Retina (tissue), 1 donor: ENCODE data around the gene INVS.
A peak's percentile ranks its signal among the peaks of the same experiment; 100 is the strongest.
"Not testable (repeated sequence)": the region's sequence is repeated elsewhere in the genome, so short reads cannot be mapped to it uniquely, and the experiment has no call there.

Experiments used
- DNase-seq: peaks from one replicate; pipeline ENCODE4 v3.0.0-alpha.2; 2016

The INVS gene

GRCh38 chr9:100129772-100130171, 30.7 kb downstream of the INVS start:
- no peak for DNase-seq

GRCh38 chr9:100131216-100131615, 32.2 kb downstream of the INVS start:
- no peak for DNase-seq

- no peak for DNase-seq
Observed at GRCh38 chr9:100131875-100132430, 32.9 kb downstream of the INVS start.

- DNase-seq, result no peak
Observed at GRCh38 chr9:100134731-100135130, 35.7 kb downstream of the INVS start.

GRCh38 chr9:100136799-100137198, 37.8 kb downstream of the INVS start:
- not testable (repeated sequence) for DNase-seq

GRCh38 chr9:100140303-100140702, 41.3 kb downstream of the INVS start:
- not testable (repeated sequence) for DNase-seq

GRCh38 chr9:100141862-100142261, 42.8 kb downstream of the INVS start:
- DNase-seq, result not testable (repeated sequence)

GRCh38 chr9:100145167-100145934, 46.3 kb downstream of the INVS start:
- not testable (repeated sequence) for DNase-seq

- not testable (repeated sequence) for DNase-seq
Observed at GRCh38 chr9:100145976-100146375, 46.9 kb downstream of the INVS start.

- DNase-seq, result no peak
Observed at GRCh38 chr9:100150214-100150613, 51.2 kb downstream of the INVS start.

GRCh38 chr9:100160021-100160420, 61.0 kb downstream of the INVS start:
- DNase-seq, result no peak

- no peak for DNase-seq
Observed at GRCh38 chr9:100167176-100167575, 68.1 kb downstream of the INVS start.

- peak; percentile 66 for DNase-seq
Observed at GRCh38 chr9:100167915-100168654, 69.0 kb downstream of the INVS start.

GRCh38 chr9:100170085-100170484, 71.0 kb downstream of the INVS start:
- DNase-seq, result no peak

- DNase-seq, result no peak
Observed at GRCh38 chr9:100170556-100170955, 71.5 kb downstream of the INVS start.

- no peak for DNase-seq
Observed at GRCh38 chr9:100186356-100186755, 87.3 kb downstream of the INVS start.

- DNase-seq, result no peak
Observed at GRCh38 chr9:100190339-100190738, 91.3 kb downstream of the INVS start.

GRCh38 chr9:100191264-100191663, 92.2 kb downstream of the INVS start:
- DNase-seq, result no peak

GRCh38 chr9:100193078-100193477, 94.0 kb downstream of the INVS start:
- DNase-seq, result no peak

- DNase-seq, result no peak
Observed at GRCh38 chr9:100196215-100196614, 97.2 kb downstream of the INVS start.

GRCh38 chr9:100196828-100197227, 97.8 kb downstream of the INVS start:
- no peak for DNase-seq

- no peak for DNase-seq
Observed at GRCh38 chr9:100197553-100197952, 98.5 kb downstream of the INVS start.

- no peak for DNase-seq
Observed at GRCh38 chr9:100202806-100203205, 103.8 kb downstream of the INVS start.

GRCh38 chr9:100204796-100205195, 105.8 kb downstream of the INVS start:
- no peak for DNase-seq
